GM23338 (cell line): Measurements from ENCODE around the gene GRM8. TPM values are rescaled to one million over a fixed set of nuclear protein-coding genes. Genes with fewer than 3 reads are reported as not detected.

Experiments used
- ATAC-seq: fragments of 200-7000 bp; cut with Tn5 transposase; 3 replicates; pipeline ENCODE4 v1.9.1; 2020
- DNase-seq: peaks from one replicate; pipeline ENCODE4 v3.0.0-alpha.2; 2015; ENCODE audit warnings: low spot score
- H2AFZ ChIP-seq: fragments of 200-600 bp; sonication (generic); 2 replicates; pipeline ENCODE4 v1.8.0; 2016; ENCODE audit warnings: antibody characterized with exemption, mild to moderate bottlenecking, moderate library complexity
- H3F3A ChIP-seq: fragments of 200-600 bp; sonication (generic); replicated peaks from 2 replicates; pipeline ENCODE4 v1.8.0; 2017; ENCODE audit warnings: antibody characterized with exemption, mixed run types, low read depth
- H3K27ac ChIP-seq: fragments of 200-600 bp; sonication (generic); 2 replicates; pipeline ENCODE4 v1.6.1; 2016; ENCODE audit warnings: low read depth
- H3K27me3 ChIP-seq: fragments of 200-600 bp; sonication (generic); 2 replicates; pipeline ENCODE4 v1.8.0; 2016; ENCODE audit warnings: mild to moderate bottlenecking, mixed run types, moderate library complexity; ENCODE audit not compliant: insufficient read depth
- H3K36me3 ChIP-seq: fragments of 200-600 bp; sonication (generic); 2 replicates; pipeline ENCODE4 v1.8.0; 2016; ENCODE audit warnings: mild to moderate bottlenecking; ENCODE audit not compliant: insufficient read depth
- H3K4me1 ChIP-seq: fragments of 200-600 bp; sonication (generic); 2 replicates; pipeline ENCODE4 v1.8.0; 2016; ENCODE audit warnings: mild to moderate bottlenecking, moderate library complexity; ENCODE audit not compliant: insufficient read depth
- H3K4me2 ChIP-seq: fragments of 200-600 bp; sonication (generic); 2 replicates; pipeline ENCODE4 v1.7.1; 2017; ENCODE audit warnings: mixed run types
- H3K4me3 ChIP-seq: fragments of 200-600 bp; sonication (generic); 2 replicates; pipeline ENCODE4 v1.6.1; 2016; ENCODE audit warnings: mixed run types
- H3K79me2 ChIP-seq: fragments of 200-600 bp; sonication (generic); replicated peaks from 2 replicates; pipeline ENCODE4 v1.8.0; 2017; ENCODE audit warnings: mild to moderate bottlenecking; ENCODE audit not compliant: insufficient read depth
- H3K9me2 ChIP-seq: fragments of 200-600 bp; sonication (generic); 2 replicates; pipeline ENCODE4 v1.8.0; 2017; ENCODE audit not compliant: insufficient read depth
- H4K20me1 ChIP-seq: fragments of 200-600 bp; sonication (generic); replicated peaks from 2 replicates; pipeline ENCODE4 v1.8.0; 2017; ENCODE audit warnings: mild to moderate bottlenecking; ENCODE audit not compliant: insufficient read depth
- H3K27ac Mint-ChIP-seq: 2 replicates; pipeline ENCODE4 v1.8.0; 2020; ENCODE audit warnings: inconsistent platforms, mild to moderate bottlenecking, moderate library complexity, mixed read lengths
- H3K27me3 Mint-ChIP-seq: 3 replicates; pipeline ENCODE4 v1.8.0; 2022; ENCODE audit warnings: low read depth, mild to moderate bottlenecking, moderate library complexity, mixed read lengths, inconsistent platforms; ENCODE audit not compliant: insufficient read depth, poor library complexity
- H3K36me3 Mint-ChIP-seq: 3 replicates; pipeline ENCODE4 v1.8.0; 2021; ENCODE audit warnings: low read depth, mild to moderate bottlenecking, inconsistent platforms, moderate library complexity, mixed read lengths
- H3K4me1 Mint-ChIP-seq: 3 replicates; pipeline ENCODE4 v1.8.0; 2020; ENCODE audit warnings: mild to moderate bottlenecking, inconsistent platforms, mixed read lengths
- H3K4me3 Mint-ChIP-seq: 3 replicates; pipeline ENCODE4 v1.8.0; 2021; ENCODE audit warnings: moderate library complexity, mild to moderate bottlenecking, inconsistent platforms, mixed read lengths
- H3K9me3 Mint-ChIP-seq: 3 replicates; pipeline ENCODE4 v1.8.0; 2020; ENCODE audit warnings: moderate library complexity, mild to moderate bottlenecking, inconsistent platforms, mixed read lengths
- CTCF ChIP-seq, 2 experiments: fragments of 200-600 bp in 1 of 2; sonication (generic) in 1 of 2; conservative IDR thresholded peaks; 2 replicates each; pipeline versions ENCODE4 v1.5.1 to v1.6.1; 2016 to 2017; ENCODE audit warnings: antibody characterized with exemption in 2 of 2, low read depth in 2 of 2, mild to moderate bottlenecking in 2 of 2, moderate library complexity in 1 of 2
- ETS1 ChIP-seq: IDR thresholded peaks from 2 replicates; pipeline ENCODE4 v1.6.1; 2016; ENCODE audit warnings: antibody characterized with exemption
- JUNB ChIP-seq: IDR thresholded peaks from one replicate; pipeline ENCODE4 v1.6.1; 2016; ENCODE audit warnings: antibody characterized with exemption; ENCODE audit not compliant: unreplicated experiment
- NANOG ChIP-seq: IDR thresholded peaks from 2 replicates; pipeline ENCODE4 v1.6.1; 2016; ENCODE audit warnings: antibody characterized with exemption, borderline replicate concordance
- POLR2AphosphoS5 ChIP-seq: IDR thresholded peaks from 2 replicates; pipeline ENCODE4 v1.6.1; 2016; ENCODE audit warnings: antibody characterized with exemption, low read depth
- REST ChIP-seq: IDR thresholded peaks from one replicate; pipeline ENCODE4 v1.6.1; 2018; ENCODE audit warnings: antibody characterized with exemption; ENCODE audit not compliant: unreplicated experiment
- ZNF114 ChIP-seq: fragments of 250-450 bp; sonication (Bioruptor Pico); IDR thresholded peaks from 2 replicates; pipeline ENCODE4 v1.5.0; 2020; ENCODE audit warnings: mild to moderate bottlenecking, moderate library complexity
- polyA plus RNA-seq: library from polyadenylated mRNA; unstranded; fragments of >200 nt; fragmentation: Nextera tagmentation; extraction: Ambion mirVana; gene quantifications from 2 replicates; pipeline ENCODE4 v1.2.1, GENCODE V29; 2016
- total RNA-seq: library from RNA; depleted of rRNA; stranded (reverse); fragments of >200 nt; shearing (Covaris generic); gene quantifications from 2 replicates; pipeline ENCODE4 v1.2.3, GENCODE V29; 2014

Gene GRM8
- total and polyA plus RNA-seq, 2 experiments from 2014 or later, result 1.9 to 6.6 TPM

- Histone ChIP-seq H3K9me2 (no peaks in the 10 kb centered on the region; the same call in 1 of the 2 replicates), H3K4me3 (no peak overlapping the region), H3K27me3 (no peaks in the 10 kb centered on the region), H3K36me3 (no peaks in the 10 kb centered on the region), H3K27ac (no peak overlapping the region), H4K20me1 (no peaks in the 10 kb centered on the region), H3F3A (no peaks in the 10 kb centered on the region), H3K79me2 (no peaks in the 10 kb centered on the region), H2AFZ (no peak overlapping the region), H3K4me2 (no peak overlapping the region), H3K4me1 (no peaks in the 10 kb centered on the region)
- no peak overlapping the region for H3K27ac Mint-ChIP-seq
- H3K4me3 Mint-ChIP-seq, result no peak overlapping the region
- H3K36me3 Mint-ChIP-seq, result no peaks in the 10 kb centered on the region
- H3K4me1 Mint-ChIP-seq, result no peaks in the 10 kb centered on the region; the same call in 2 of the 3 replicates
- DNase-seq, result no peak
- no peak for ATAC-seq
- H3K9me3 Mint-ChIP-seq, result no peaks in the 10 kb centered on the region
- no peaks in the 10 kb centered on the region for H3K27me3 Mint-ChIP-seq
- TF ChIP-seq REST (no peak), CTCF (conservative IDR thresholded peaks at IDR 0.05; ENCODE audit: low read depth in 2 of 2) (no peak), ETS1 (no peak), NANOG (no peak), ZNF114 (CRISPR knock-in tag) (no peak), JUNB (no peak)
Observed at GRCh38 chr7:126959649-126960048, 293.1 kb downstream of the GRM8 start.

- no peak overlapping the region for H2AFZ ChIP-seq
- H3K4me1 ChIP-seq, result no peaks in the 10 kb centered on the region
- H4K20me1 ChIP-seq, result no peaks in the 10 kb centered on the region
- Mint-ChIP-seq H3K36me3 (no peaks in the 10 kb centered on the region), H3K4me3 (no peak overlapping the region), H3K27ac (no peak overlapping the region), H3K9me3 (no peaks in the 10 kb centered on the region), H3K27me3 (no peaks in the 10 kb centered on the region), H3K4me1 (no peaks in the 10 kb centered on the region; the same call in 2 of the 3 replicates)
- DNase-seq, result no peak
- no peaks in the 10 kb centered on the region for H3K79me2 ChIP-seq
- no peaks in the 10 kb centered on the region for H3F3A ChIP-seq
- H3K4me3 ChIP-seq, result no peak overlapping the region
- H3K27me3 ChIP-seq, result no peaks in the 10 kb centered on the region
- no peak for ATAC-seq
- H3K9me2 ChIP-seq, result no peaks in the 10 kb centered on the region; the same call in 1 of the 2 replicates
- H3K27ac ChIP-seq, result no peak overlapping the region
- H3K4me2 ChIP-seq, result no peak overlapping the region
- no peaks in the 10 kb centered on the region for H3K36me3 ChIP-seq
- TF ChIP-seq CTCF (conservative IDR thresholded peaks at IDR 0.05; ENCODE audit: low read depth in 2 of 2) (no peak), JUNB (no peak), REST (no peak), ZNF114 (CRISPR knock-in tag) (no peak), POLR2AphosphoS5 (no peak), NANOG (no peak), ETS1 (no peak)
Observed at GRCh38 chr7:126958367-126958766, 294.4 kb downstream of the GRM8 start.
